DMS79 treated with DMSO at 0.1 percent for 48 hours (cell line): Measurements from ENCODE around the gene PLXDC1.
"Not testable (repeated sequence)": the region's sequence is repeated elsewhere in the genome, so short reads cannot be mapped to it uniquely, and the experiment has no call there.

Experiments used
- DNase-seq: peaks from one replicate; lab custom pipeline; 2025; lab: John Stamatoyannopoulos, UW

Gene PLXDC1

DNA sequence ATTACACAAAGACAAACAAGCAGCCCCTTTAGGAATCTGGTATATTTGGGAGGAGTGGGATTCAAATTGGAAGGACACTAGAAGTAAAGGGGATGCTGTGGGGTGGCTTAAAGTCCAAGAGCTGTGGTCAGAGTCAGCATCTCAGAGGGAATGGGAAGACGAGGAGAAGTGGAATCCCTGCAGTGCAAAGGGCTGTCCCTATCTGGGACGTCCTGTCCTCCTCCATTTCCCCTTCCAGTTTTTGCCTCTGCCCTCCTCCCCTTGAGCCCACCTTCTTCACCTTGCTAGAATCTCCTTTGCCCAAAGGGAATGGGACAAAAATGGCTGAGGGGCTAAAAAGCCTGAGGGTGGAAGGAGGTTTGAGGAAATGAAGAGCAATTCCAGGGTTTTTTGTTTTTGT is 4.2 kb upstream of the PLXDC1 start:
- DNase-seq: no peak

GRCh38 chr17:39153599-39154051 is 2.2 kb upstream of the PLXDC1 start:
- DNase-seq: peak; percentile 84

DNA sequence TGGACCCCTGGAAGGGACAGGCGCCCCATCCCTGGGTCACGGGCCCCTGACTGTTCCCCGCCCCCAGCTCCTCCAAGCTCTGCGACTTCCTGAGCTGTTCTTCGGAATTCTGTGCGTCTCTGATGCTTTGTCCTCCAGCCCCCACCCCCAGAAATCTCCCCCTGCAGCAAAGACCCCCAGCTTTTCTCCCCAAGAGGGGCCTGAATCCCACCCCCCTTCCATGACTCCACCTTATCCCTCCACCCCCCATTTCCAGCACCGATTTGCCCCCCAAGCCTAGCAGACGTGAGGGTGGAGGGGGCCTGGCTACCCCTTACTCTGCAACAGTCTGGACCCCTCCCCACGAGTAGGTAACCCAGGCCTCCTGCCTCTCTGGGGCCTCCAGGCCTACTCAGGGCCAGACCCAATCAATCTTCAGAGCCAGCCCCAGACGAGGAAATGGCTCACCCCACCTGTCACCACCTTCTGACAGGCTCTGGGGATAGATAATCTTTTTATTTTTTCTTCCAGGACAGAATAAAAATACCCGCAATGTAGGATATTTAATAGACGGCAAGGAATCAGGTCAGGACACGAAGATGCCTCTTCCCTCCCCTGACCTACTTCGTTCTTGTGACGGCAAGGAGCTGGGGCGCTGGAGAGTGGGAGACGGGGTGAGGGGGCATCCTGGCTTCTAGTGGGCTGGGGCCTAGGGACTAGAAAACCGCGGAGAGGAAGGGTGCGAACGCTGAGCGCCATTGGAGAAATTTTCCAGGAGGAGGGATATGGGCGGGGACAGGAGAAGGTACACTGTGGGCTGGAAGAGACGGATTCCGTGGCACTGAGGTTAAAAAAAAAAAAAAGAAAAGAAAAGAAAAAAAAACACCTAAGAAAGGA is 744 bp upstream of the PLXDC1 start:
- peak; percentile 59 for DNase-seq

- DNase-seq: no peak
Measured at GRCh38 chr17:39150795-39151149, 665 bp downstream of the PLXDC1 start.

- DNase-seq: no peak
Measured at GRCh38 chr17:39150104-39150634, 1.3 kb downstream of the PLXDC1 start.

DNA sequence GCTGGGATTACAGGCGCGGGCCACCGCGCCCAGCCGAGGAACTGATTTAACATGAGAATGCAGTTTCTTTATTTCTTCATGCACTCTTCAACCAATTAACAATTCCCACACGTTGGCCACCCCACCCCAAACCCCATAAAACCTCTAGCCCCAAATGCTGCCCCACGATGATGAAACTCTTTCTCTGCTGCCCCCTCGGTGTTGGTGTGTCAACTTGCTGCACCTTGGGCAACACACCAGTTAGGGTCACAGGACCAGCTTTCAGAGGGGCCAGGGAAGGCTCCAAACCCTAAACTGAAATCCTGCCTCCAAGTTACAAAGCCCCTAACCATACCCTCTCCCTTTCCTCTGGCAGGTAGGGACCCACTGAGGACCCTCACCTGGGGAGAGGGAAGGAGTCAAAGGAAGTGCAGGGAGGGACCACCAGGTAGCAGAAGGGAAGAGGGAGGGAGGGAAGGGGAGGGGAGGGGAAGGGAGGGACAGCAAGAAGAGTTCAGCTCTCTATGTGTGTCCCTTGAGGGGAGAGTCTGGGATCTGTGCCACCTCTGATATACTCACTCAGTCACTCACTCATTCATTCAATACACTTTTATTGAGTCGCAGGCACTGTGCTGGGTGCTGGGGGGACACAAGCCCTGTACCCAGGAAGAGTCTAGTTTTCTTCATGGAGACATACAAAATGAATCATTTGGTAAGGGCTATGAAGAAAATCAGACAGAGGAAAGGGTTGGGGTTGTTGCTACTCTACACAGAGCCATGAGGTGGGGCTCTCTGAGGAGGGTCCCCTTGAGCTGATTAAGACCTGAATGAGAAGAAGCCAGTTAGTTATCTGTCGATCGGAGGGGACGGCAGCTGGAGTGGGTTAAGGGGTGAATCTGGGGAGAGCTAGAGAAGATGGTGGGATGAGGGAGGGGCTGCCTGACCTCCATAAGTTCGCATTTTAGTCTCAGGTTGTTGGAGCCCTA is 3.9 kb downstream of the PLXDC1 start:
- no peak for DNase-seq

DNA sequence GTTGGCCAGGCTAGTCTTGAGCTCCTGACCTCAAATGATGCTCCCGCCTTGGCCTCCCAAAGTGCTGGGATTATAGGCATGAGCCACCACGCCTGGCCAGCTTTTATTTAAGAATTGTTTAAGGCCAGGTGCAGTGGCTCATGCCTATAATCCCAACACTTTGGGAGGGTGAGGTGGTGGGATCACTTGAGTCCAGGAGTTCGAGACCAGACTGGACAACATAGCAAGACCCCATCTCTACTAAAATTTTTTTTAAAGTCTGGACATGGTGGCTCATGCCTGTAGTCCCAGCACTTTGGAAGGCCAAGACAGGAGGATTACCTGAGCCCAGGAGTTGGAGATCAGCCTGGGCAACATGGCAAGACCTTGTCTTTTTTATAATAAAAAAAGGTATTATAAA is 5.2 kb downstream of the PLXDC1 start:
- no peak for DNase-seq

- no peak for DNase-seq
Measured at GRCh38 chr17:39145143-39145542, 6.3 kb downstream of the PLXDC1 start.

GRCh38 chr17:39144416-39144840 is 7.0 kb downstream of the PLXDC1 start:
- peak; percentile 92 for DNase-seq

DNA sequence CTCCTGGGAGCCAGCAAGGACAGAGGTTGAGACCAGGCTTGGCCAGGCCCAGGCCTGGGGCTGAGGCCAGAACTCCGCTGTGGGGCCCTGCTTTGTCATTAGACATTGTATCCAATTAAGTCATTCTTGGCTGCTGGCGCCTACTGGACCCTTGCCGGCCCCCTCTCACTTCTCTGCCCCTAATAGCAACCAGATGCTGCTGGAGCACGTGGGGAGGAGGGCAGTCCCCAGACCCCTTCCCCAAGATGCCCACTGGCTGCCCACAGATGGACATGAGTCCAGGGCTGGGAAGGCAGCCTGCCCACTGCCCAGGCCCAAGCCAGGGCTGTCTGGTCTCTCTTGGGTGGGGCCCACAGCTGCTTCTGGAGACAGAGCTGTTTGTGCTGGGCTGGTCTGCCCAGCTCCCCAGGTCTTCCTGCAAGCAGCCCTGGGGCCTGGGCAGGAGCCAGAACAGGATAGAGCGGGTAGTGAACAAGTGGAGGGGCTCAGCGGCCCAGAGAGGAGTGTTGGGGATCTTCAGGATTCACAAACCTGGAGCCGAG is 7.8 kb downstream of the PLXDC1 start:
- no peak for DNase-seq

GRCh38 chr17:39141915-39142664 is 9.3 kb downstream of the PLXDC1 start:
- no peak for DNase-seq

DNA sequence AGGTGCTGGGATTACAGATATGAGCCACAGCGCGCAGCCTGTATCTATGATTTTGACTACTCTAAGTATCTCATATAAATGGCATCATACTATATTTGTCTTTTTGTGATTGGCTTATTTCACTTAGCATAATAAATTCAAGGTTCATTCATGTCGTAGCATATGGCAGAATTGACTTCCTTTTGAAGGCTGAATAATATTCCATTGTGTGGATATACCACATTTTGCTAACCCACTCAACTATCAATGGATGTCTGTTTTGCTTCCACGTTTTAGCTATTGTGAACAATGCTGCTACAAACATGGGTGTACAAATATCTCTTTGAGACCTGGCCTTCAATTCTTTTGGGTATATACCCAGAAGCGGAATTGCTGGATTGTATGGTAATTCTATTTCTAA is 10.1 kb downstream of the PLXDC1 start:
- no peak for DNase-seq

DNA sequence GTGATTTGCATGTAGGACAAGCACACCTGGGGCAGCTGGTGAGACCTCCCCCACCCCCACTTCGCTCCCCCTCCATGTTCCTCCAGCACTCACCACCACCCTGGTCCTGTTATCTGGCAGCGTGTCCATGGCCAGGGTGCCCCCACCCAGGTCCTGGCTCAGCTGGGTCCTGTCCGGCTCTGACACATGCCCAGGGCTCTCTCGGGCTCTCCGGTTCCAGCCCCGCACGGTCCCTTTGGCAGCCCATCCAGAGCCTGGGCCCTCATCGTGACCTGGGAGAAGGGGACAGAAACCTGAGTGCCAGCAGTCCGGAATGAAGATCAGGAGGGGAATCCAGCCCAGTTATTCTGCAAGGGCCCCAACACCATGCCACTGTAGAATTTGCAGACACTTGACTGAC is 11.9 kb downstream of the PLXDC1 start:
- no peak for DNase-seq

- DNase-seq: no peak
Measured at GRCh38 chr17:39139161-39139511, 12.3 kb downstream of the PLXDC1 start.

DNA sequence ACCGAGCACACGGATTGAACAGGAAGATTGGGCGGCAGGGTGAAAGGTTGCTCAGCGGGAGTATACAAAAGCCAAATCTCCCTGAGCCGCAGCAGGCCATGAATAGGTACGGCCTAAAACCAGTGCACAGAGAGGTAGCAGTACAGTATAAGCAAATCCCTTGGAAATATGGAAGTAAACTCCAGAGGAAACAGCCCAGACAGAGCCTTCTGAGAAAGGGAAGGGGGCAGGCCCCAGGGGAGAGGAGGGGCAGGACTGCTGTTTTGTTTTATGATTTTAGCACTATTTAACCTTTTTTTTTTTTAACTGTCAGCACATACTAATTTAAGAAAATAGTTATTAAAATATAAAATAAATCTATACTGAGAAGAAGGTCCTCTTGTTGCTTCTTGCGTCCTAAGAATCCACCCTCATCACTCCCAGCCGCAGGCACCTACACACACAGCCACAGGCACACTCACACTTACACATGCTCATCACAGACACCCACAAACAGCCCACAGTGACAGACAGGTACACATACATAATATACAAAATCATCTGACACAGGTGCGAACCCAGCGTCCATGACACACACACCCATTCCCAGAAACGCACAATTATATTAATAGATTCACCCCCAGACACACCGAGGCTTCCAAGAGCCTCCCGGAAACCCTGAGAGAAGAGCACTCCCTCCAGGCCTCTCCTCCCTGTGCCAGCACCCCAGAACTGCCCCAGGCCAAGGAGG is 12.8 kb downstream of the PLXDC1 start:
- DNase-seq: no peak

- DNase-seq: no peak
Measured at GRCh38 chr17:39134878-39135277, 16.6 kb downstream of the PLXDC1 start.

- DNase-seq: no peak
Measured at GRCh38 chr17:39132192-39132610, 19.2 kb downstream of the PLXDC1 start.

DNA sequence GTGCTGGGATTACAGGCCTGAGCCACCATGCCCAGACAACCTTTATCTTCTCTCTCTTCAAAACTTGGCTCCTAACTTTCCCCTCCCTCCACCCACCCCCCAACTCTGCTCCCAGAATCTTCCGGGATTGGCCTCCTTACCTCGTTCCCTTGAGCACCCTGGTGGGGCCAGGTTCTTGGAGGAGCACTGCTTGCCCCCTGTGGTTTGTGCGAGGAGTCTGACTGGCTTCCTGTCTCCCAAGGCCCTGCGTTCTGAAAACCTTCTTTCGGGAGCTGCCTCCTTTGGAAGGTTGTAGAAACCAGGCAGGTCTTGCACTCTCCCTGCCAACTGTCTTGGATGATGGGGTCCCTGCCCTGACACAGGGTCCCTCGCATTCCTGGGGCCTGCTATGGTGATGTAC is 19.8 kb downstream of the PLXDC1 start:
- no peak for DNase-seq

GRCh38 chr17:39130205-39130604 is 21.2 kb downstream of the PLXDC1 start:
- no peak for DNase-seq

DNA sequence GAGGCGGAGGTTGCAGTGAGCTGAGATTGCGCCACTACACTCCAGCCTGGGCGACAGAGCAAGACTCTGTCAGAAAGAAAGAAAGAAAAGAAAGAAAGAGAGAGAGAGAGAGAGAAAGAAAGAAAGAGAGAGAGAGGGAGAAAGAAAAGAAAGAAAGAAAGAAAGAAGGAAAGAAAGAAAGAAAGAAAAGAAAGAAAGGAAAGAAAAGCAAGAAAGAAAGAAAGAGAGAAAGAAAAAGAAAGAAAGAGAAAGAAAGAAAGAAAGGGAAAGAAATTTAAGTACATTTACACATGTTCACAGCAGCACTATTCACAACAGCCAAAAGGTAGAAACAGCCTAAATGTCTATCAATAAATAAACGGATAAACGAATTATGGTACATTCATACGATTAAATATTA is 21.9 kb downstream of the PLXDC1 start:
- DNase-seq: not testable (repeated sequence)

DNA sequence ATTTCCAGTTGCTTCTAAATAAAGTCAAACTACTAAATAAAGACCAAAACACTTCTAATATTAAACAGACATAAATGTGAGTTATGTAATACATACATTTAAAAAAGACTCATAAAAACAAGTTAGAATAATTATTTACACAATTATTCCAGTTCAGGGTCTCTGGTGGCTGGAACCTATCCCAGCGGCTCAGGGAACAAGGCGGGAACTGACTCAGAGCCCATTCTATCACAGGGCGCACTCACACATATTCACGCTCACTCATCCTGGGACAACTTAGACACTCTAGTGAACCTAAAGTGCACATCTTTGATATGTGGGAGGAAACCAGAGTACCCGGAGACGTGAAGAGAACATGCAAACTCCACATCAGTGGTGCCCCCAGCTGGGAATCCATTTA is 25.0 kb downstream of the PLXDC1 start:
- no peak for DNase-seq
